HS-27A (cell line): Measurements from ENCODE around the gene GNA12.
"Not testable (repeated sequence)": the region's sequence is repeated elsewhere in the genome, so short reads cannot be mapped to it uniquely, and the experiment has no call there.

ENCODE experiments used
- DNase-seq: peaks from one replicate; pipeline ENCODE4 v3.0.0-alpha.2; 2012; ENCODE audit warnings: low read depth, missing footprints

The GNA12 gene

DNA sequence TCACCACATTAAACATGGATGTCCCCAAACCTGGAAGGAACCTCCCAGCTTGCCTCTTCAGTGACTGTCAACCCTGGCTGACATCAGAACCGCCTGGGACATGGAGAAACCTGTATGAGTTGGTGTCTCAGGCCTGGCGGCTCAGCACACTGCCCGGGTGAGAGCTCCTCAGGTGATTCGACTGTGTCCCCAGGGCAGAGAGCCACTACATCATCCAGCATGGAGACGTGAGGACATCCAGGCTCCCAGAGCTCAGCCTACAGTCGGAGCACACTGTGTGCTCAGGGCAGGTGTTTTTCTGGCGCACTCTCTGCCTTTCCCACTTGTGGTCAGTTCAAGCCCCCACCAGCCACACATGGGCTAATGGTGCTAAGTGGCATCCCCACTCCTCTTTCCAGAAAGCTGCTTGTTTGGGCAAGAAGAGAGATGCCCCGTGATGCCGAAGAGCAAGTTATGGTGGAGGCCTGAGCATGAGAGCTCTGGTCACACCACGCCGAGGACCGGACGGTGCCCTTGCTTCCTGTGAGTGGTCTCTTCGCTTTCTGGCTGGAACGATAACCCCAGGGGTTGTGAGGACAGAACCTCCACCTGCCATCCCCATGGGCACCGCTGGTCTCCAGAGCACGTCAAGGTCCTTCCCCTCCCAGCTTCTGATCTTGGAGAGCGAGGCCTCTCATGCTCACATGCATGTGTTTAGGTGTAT, 117.6 kb downstream of the GNA12 start:
- no peak for DNase-seq

- DNase-seq: no peak
Observed at GRCh38 chr7:2725178-2726105, 118.7 kb downstream of the GNA12 start.

DNA sequence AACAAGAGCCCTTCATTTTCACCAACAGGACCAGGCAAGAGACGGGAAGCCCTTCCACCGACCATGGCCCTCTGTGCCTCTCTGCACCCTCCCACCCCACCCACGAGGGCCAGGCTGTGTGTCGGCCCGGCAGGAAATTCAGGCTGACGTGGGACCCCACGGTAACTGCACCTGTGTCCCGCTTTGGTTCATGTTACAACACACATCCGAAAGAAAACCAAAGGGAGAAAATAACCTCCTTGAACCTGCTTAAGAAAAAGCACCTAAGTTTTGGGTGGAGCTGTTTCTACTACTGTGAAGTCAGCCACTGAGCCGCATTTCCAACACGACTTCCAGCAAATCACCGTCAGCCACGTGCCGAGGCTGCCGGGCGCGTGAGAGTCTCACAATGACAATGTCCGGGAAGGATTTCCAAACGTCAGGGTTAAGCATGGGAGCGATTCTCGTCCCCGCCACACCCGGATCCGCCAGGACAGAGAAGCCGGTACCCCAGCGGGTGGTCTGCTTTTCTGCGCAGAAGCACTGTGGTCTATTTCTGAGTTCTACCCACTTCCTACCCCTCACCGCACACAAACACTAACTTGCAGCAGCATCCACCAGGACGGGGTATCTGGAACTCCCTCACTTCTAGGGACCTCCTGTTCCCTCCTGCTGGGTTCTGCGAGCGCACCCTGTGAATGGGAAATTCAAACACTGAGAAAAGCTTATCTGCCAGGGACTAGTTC, 119.5 kb downstream of the GNA12 start:
- DNase-seq: no peak

DNA sequence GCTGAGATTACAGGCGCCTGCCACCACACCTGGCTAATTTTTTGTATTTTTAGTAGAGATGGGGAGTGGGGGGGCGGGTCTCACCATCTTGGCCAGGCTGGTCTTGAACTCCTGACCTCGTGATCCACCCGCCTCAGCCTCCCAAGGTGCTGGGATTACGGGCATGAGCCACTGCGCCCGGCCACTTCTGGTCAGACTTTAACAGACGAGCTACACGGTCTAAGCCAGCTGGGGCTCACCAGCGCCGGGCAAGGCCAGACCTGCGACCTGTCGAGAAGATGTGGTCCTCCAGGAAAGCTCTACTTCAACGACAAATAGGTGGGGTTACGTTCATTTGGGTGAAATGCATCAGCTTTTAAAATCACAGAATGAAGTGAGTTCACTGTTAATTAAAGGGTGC, 120.1 kb downstream of the GNA12 start:
- DNase-seq: not testable (repeated sequence)

DNA sequence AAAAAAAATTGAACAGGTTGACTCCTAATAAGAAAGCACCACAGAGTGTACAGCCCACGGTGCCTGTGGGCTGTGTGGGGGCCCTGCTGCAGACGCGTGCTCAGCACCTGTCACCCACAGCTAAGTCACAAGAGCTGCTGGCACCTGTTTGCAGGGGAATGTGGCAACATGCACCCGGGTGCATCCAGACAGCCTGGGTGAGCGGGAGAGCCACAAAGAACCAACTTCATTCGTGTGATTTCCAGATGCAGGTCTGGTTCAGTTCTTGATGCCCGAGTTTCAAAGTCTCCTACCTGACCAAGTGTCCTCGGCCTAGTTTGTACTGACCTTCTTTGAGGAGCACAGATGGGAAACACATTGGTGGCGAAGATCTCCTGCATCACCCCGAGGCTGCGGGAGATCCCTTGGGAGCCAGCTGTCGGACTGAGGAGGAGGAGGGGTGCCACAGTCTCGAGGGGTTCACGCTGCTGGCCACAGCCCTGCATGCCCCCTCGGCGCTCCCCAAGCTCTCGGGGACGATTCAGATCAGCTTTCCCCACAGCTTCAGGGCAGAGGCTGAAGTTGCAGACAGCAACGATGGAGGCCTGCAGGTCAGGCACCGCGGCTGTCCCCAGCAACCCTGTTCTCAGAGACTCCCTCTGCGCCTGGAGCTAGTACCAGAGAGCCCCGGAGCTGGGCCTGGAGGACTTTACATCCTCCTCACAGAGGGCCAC, 120.8 kb downstream of the GNA12 start:
- no peak for DNase-seq

DNA sequence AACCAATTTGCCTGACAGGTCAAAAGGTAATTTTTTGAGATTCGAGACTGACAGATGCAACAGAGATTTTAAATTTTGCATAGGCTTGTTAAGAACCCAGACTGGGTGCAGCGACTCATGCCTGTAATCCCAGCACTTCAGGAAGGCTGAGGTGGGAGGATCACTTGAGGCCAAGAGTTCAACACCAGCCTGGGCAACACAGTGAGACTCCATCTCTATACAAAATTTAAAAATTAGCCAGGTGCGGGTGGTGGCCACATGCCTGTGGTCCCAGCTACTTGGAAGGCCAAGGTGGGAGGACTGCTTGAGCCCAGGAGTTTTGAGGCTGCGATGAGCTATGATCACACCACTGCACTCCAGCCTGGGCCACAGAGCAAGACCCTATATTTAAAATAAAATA, 121.5 kb downstream of the GNA12 start:
- no peak for DNase-seq

DNA sequence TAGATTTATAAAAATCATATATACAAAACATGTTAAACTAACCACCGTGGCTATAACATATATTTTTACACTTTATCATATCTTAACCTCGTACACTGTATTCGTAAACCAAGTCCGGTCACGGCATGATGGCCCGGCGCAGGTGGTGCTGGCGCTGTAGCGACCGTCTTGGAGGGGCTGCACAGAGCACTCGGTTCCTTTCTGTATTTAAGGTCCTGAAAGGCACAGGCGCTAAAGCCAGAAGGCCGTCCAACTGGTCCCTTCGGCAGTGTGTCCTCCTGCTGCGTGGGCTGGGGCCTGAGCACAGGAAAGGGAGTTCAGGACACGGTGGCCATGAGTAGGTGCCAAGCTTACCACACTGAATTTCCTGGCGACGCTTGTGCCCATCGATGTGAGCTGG, 122.3 kb downstream of the GNA12 start:
- no peak for DNase-seq

GRCh38 chr7:2720024-2720423, 124.1 kb downstream of the GNA12 start:
- DNase-seq: no peak

DNA sequence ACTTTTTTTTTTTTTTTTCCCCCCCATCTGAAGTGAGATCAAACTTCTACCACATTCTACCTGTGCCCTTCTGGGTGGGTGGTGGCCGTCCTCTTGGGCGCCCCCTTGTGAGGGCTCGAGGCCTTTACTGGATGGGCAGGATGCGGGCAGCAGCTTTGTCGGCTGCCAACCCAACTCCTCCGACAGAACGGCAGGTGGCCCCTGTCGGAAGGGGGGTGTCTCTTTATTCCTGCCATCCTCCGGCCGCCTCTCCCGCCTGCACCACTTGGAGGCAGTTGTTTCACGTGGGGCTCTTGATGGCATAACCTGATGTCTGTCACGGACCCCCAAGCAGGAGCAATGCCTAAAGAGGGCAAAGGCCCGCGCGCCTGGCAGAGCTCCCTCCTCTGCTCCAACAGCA, 125.1 kb downstream of the GNA12 start:
- no peak for DNase-seq

DNA sequence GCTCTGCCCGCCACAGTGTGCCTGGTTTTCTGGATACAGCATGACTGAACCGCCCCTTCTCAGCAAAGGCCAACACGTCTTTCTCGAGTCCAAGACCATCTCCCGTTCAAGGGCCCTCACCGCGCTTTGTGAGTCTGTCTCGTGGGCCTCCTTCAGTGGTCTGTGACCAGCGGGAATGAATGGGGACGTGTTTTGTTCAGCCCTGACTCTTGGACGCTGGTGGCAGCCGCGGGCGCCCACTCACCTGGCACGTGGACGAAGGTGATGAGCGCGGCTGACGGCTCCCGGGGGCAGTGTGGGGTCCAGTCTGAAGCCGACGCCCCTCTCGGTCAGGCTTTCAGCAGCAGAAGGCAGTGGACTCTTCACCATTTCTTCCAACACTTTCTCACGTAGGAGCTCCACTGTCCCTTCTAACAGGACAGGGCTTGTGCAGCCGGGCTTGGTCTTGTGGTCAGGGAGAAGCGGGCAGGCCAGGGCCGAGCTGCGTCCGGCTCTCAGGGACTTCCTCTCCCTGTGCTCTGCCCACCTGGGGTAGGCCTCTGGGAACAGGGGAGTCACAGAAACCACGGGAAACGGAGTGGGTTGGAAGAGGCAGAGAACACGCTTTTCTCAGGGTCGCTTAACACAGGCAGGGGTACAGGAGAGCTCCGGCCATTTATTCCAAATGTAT, 125.7 kb downstream of the GNA12 start:
- no peak for DNase-seq

DNA sequence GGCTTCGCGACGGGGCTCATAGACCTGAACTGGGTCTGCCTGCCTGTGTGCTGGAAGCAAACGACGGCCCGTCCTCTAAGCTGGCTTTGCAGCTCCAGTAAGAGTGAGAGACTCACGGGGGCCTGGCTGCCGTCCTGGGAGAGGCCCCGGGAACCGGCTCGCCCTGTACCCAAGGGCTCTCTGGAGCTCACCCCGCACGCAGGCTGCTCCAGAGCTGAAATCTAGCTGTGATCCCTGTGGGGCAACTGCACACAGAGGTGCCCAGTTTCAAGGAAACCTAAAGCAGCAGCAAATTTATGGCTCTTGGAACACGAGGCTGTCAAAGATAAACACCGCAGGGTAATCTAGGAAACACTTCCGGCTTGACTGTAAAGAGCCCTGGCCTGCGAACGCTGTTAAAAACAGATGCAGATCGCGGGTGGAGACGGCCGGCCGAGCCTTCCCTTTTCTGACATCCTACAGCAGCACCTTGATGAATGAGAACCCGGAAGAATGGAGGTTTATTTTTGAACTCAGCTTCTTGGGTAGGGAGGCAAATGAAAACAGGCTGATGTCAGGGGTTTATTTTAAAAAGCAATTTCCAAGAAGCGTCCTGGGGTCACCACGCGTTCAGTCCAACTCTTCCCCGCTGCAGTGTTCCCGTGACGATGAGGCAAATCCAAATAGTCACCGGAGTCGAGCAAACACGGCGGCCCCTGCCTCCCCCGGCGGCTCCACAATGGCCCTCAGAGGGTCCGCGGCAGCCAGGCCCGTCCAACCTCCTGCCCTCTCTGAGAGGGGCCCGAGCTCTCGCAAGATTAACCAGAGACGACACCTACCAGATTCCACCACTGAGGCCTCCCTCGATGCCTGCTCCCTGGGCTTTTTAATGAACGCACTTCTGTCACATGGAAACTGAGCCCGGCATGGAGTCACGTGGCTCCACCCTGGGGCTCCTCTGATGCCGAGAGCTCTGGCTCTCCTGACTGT, 126.5 kb downstream of the GNA12 start:
- no peak for DNase-seq

DNA sequence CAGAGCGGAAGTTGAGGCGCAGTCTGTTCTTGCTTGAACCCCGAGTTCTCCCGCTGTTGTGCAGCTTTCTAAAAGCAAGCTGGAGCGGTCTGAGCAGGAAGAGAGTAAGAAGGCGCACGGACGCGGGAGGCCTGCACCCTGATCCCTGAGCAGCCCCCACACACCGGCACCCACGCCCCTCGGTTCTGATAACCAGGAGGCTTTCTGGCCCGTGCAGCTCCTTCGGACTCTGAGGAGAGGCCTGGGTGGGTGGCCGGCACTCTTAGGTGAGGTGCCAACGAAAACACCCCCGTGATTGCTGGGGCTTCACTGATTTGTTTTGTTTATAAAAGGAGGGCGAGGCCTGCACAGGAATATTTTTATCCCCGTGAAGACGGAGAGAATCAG, 127.2 kb downstream of the GNA12 start:
- no peak for DNase-seq

GRCh38 chr7:2716488-2716887, 127.6 kb downstream of the GNA12 start:
- DNase-seq: no peak

GRCh38 chr7:2715341-2716231, 128.5 kb downstream of the GNA12 start:
- DNase-seq: no peak

DNA sequence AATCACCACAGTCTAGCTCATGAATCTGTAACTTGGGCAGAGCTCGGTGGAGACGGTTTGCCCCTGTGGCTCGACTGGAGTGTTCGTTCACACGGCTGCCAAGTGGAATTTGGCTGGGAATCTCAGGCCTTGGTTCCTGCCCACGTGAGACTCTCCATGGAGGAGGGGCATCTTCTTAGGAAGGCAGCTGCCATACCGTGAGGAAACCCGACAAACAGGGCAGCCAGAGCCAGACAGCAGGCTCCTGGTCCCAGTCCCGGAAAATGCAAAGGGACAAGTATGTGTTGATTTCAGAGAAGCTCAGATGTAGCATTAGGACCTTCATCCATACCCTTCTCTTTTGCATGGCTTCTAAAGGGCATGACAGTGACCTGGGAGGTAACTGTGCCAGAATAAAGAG, 129.5 kb downstream of the GNA12 start:
- no peak for DNase-seq

DNA sequence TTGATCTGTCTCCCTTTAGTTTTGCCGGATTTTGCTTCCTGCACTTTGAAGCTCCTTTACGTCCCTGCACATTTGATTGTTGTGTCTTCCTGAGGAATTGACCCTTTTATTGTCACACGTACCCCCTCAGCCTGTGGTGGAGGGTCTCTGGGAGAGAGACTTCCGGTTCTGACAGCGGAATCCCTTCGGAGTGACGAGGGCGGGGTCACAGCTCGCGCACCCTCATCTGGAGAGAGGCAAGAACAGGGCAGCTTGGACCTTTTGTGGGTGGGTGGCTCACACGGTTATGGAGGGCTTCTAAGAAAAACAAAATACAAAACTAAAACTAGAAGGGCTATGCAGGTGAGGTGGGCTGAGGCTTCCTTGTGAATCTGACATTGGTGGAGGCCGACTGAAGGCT, 130.1 kb downstream of the GNA12 start:
- DNase-seq: no peak

- DNase-seq: no peak
Observed at GRCh38 chr7:2713370-2713769, 130.7 kb downstream of the GNA12 start.

GRCh38 chr7:2711895-2712675, 132.0 kb downstream of the GNA12 start:
- no peak for DNase-seq
